ENCODE results near the gene FLCN. TPM values are rescaled to one million over a fixed set of nuclear protein-coding genes. Genes with fewer than 3 reads are reported as not detected.
A peak's percentile ranks its signal among the peaks of the same experiment; 100 is the strongest.

The FLCN gene
- total RNA-seq, 4 donors from 2014 or later: 40.8 to 75.7 (median 56.0) TPM

- DNase-seq (ENCODE audit: low spot score): no peak
- ATAC-seq (ENCODE audit: low FRiP score): no peak
- no peak for TF ChIP-seq CTCF (IDR thresholded peaks at IDR 0.05)
Measured at GRCh38 chr17:17213775-17214174, 23.2 kb downstream of the FLCN start.

- DNase-seq (ENCODE audit: low spot score) (no peak), ATAC-seq (ENCODE audit: low FRiP score) (no peak)
- TF ChIP-seq CTCF (IDR thresholded peaks at IDR 0.05): no peak
Measured at GRCh38 chr17:17207998-17208397, 29.0 kb downstream of the FLCN start.

- TF ChIP-seq CTCF (IDR thresholded peaks at IDR 0.05): no peak
- peak; percentile 3 for ATAC-seq (ENCODE audit: low FRiP score)
- no peak for DNase-seq (ENCODE audit: low spot score)
Measured at GRCh38 chr17:17206913-17207335, 30.0 kb downstream of the FLCN start.

GRCh38 chr17:17206124-17206912, 30.6 kb downstream of the FLCN start, which contains the start of gene PLD6:
Gene PLD6, minus strand, starts transcription at chr17:17206333. Its CDS starts 47 bp downstream, at chr17:17206286.
- TF ChIP-seq CTCF (IDR thresholded peaks at IDR 0.05): no peak
- peak; percentile 82 for ATAC-seq (ENCODE audit: low FRiP score)
- DNase-seq (ENCODE audit: low spot score): peak; percentile 85

GRCh38 chr17:17205368-17206123, 31.4 kb downstream of the FLCN start:
- DNase-seq (ENCODE audit: low spot score) (peak; percentile 39), ATAC-seq (ENCODE audit: low FRiP score) (peak; percentile 49)
- TF ChIP-seq CTCF (IDR thresholded peaks at IDR 0.05): no peak

GRCh38 chr17:17204635-17205231, 32.2 kb downstream of the FLCN start:
- ATAC-seq (ENCODE audit: low FRiP score) (no peak), DNase-seq (ENCODE audit: low spot score) (no peak)
- no peak for TF ChIP-seq CTCF (IDR thresholded peaks at IDR 0.05)
